Upper lobe of left lung (tissue), 4 donors: ENCODE results near the gene SLC25A21.

Experiments used
- EP300 ChIP-seq, 4 donors: sonication (generic); formaldehyde crosslinking; IDR thresholded peaks; one replicate each; pipeline ENCODE4 v1.5.1; 2017; ENCODE audit warnings: antibody characterized with exemption in 4 of 4, control low read depth in 2 of 4
- POLR2A ChIP-seq, 4 donors: fragments of 450-650 bp; IDR thresholded peaks; one replicate each; pipeline ENCODE4 v1.5.1; 2016 to 2017; ENCODE audit warnings: antibody characterized with exemption in 4 of 4, mild to moderate bottlenecking in 2 of 4
- POLR2AphosphoS5 ChIP-seq, 2 donors: sonication (generic); formaldehyde crosslinking; IDR thresholded peaks; one replicate each; pipeline ENCODE4 v1.5.1; 2017; ENCODE audit warnings: antibody characterized with exemption in 2 of 2
- TF ChIP-seq, protein P1 (sequence below), 6 experiments: fragments of 450-650 bp in 4 of 6; fragments of 200-600 bp in 2 of 6; sonication (generic) in 2 of 6; IDR thresholded peaks; one replicate each; pipeline ENCODE4 v1.5.1; 2016 to 2019; ENCODE audit warnings: antibody characterized with exemption in 6 of 6

DNA sequence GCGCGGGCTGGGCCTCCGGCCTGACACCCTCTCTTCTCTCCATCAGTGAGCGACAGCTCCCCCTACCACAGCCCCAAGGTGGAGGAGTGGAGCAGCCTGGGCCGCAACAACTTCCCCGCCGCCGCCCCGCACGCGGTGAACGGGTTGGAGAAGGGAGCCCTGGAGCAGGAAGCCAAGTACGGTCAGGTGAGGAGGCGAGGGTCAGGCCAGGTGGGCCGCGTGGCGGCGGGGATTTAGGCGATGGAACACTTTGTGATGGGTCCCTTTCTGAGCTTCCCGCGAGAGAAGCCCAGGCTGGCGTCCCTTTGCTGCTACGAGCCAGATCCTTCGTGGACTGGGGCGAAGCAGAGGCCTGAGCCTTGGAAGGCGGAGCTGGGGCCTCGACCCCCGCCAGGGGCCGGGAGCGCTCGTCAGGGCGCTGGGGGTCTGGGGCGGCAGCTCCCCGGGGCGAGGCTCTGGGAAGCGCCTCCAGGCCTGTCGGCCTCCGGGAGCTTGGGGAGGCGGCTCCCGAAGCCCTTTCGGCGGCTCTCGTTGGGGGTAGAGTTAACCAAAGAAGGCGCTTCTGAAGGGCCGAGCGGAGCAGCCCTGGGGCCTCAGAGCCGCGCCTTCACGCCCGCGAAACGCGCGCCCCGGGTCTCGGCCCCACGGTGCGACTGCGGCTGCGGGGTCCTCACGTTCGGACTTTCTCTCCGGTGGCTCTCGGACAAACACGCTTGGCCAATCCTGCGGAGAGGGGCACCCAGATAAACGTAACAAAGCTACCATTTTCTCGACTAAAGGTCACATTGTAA lies 505.8 kb downstream of the SLC25A21 start:
- TF ChIP-seq POLR2A (IDR thresholded peaks at IDR 0.05) (no peak), EP300 (IDR thresholded peaks at IDR 0.05) (no peak), POLR2AphosphoS5 (IDR thresholded peaks at IDR 0.05) (no peak)
- TF ChIP-seq, protein P1, sequence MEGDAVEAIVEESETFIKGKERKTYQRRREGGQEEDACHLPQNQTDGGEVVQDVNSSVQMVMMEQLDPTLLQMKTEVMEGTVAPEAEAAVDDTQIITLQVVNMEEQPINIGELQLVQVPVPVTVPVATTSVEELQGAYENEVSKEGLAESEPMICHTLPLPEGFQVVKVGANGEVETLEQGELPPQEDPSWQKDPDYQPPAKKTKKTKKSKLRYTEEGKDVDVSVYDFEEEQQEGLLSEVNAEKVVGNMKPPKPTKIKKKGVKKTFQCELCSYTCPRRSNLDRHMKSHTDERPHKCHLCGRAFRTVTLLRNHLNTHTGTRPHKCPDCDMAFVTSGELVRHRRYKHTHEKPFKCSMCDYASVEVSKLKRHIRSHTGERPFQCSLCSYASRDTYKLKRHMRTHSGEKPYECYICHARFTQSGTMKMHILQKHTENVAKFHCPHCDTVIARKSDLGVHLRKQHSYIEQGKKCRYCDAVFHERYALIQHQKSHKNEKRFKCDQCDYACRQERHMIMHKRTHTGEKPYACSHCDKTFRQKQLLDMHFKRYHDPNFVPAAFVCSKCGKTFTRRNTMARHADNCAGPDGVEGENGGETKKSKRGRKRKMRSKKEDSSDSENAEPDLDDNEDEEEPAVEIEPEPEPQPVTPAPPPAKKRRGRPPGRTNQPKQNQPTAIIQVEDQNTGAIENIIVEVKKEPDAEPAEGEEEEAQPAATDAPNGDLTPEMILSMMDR (IDR thresholded peaks at IDR 0.05) = no peak
